AG09309 (cell line): ENCODE measurements around the gene SRSF5.

Source experiments
- DNase-seq: peaks from one replicate; pipeline ENCODE4 v3.0.0-alpha.2; 2010; ENCODE audit warnings: low read depth
- H3K4me3 ChIP-seq: 2 replicates; pipeline ENCODE4 v1.5.1; 2011; ENCODE audit warnings: mild to moderate bottlenecking, low read depth, low read length, moderate library complexity; ENCODE audit not compliant: control insufficient read depth
- TF ChIP-seq, protein P1 (sequence below): IDR thresholded peaks from 2 replicates; pipeline ENCODE4 v1.5.1; 2011; ENCODE audit warnings: mild to moderate bottlenecking, low read depth, low read length, inconsistent platforms; ENCODE audit not compliant: insufficient read depth, control insufficient read depth; ENCODE audit errors: missing control alignments

Gene SRSF5

DNA sequence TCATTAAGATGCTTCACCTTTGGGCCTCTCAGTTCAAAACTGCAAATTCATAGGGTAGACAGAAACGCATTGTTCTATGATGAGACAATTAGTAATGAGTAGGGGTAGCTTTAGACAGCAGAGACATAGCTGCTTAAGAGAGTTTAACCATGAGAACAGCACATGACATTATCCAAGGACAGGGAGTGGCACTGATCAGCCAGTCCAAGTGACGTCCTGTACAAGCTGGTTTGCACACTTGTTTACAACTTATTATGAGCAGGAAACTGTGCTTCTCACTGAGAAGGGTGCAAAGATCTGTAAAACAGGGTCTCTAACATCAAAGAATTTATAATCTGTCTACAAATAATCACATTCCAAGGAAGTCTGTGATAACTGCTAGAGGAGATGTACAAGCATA, 11.2 kb upstream of the SRSF5 start:
- H3K4me3 ChIP-seq: no peak overlapping the region
- no peak for DNase-seq
- TF ChIP-seq, protein P1, sequence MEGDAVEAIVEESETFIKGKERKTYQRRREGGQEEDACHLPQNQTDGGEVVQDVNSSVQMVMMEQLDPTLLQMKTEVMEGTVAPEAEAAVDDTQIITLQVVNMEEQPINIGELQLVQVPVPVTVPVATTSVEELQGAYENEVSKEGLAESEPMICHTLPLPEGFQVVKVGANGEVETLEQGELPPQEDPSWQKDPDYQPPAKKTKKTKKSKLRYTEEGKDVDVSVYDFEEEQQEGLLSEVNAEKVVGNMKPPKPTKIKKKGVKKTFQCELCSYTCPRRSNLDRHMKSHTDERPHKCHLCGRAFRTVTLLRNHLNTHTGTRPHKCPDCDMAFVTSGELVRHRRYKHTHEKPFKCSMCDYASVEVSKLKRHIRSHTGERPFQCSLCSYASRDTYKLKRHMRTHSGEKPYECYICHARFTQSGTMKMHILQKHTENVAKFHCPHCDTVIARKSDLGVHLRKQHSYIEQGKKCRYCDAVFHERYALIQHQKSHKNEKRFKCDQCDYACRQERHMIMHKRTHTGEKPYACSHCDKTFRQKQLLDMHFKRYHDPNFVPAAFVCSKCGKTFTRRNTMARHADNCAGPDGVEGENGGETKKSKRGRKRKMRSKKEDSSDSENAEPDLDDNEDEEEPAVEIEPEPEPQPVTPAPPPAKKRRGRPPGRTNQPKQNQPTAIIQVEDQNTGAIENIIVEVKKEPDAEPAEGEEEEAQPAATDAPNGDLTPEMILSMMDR: no peak

GRCh38 chr14:69756298-69756697, 10.6 kb upstream of the SRSF5 start:
- no peak overlapping the region for H3K4me3 ChIP-seq
- TF ChIP-seq, protein P1: no peak
- no peak for DNase-seq

DNA sequence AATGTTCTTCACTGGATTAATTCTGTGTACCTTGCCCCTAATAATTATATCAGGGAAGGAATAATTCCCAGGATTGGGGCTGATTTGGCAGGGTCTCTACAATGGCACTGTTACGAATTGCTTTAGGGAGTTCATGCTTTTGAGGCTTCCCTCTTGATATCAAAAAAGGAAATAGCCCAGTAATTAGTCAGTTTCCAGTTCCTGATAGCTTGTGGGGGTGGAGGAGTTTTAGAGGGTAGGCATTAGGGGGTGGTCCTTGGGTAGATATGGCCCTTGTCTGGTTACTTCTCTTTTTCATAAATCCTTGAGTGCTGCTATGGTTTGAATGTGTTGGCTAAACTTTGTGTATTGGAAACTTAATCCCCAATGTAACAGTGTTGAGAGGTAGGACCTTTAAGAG, 6.1 kb upstream of the SRSF5 start:
- H3K4me3 ChIP-seq: no peak overlapping the region
- DNase-seq: no peak
- TF ChIP-seq, protein P1: no peak

DNA sequence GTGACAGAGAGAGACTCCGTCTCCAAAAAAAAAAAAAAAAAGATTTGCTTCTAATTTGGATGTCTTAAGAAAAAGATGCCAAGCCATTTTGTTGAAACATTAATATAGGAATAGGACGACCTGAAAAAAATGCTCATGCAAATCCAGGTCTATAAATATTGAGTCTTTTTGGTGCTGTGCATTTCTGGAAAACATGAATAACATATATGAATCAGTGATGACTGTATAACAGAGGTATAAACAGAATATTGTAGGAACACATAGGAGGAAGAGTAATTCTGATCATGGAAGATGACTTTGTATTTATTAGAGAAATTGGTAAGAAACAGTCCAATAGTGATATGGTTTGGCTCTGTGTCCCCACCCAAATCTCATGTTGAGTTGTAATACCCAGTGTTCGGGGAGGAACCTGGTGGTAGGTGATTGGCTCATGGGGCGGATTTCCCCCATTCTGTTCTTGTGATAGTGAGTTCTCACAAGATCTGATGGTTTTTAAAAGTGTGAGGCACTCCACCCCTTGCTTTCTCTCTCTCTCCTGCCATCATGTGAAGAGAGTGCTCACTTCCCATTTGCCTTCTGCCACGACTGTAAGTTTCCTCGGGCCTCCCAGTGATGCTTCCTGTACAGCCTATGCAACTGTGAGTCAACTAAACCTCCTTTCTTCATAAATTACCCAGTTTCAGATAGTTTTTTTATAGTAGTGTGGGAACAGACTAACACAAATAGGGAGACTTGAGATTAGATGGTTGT, 3.0 kb upstream of the SRSF5 start:
- H3K4me3 ChIP-seq: no peak overlapping the region
- TF ChIP-seq, protein P1: no peak
- DNase-seq: no peak

GRCh38 chr14:69767369-69767999, 542 bp downstream of the SRSF5 start:
- peak overlapping the region; percentile 89 for H3K4me3 ChIP-seq
- peak; percentile 51 for DNase-seq
- TF ChIP-seq, protein P1: no peak

- peak overlapping the region; percentile 89 for H3K4me3 ChIP-seq
- TF ChIP-seq, protein P1: no peak
- no peak for DNase-seq
These were observed 1.9 kb downstream of the SRSF5 start for GRCh38 chr14:69768873-69769272.
